OCI-LY7 (cell line): ENCODE results near the gene KLK12. TPM values are rescaled to one million over a fixed set of nuclear protein-coding genes. Genes with fewer than 3 reads are reported as not detected.

Experiments
- BruUV-seq: library from RNA; stranded (reverse); fragments of 400-500 nt; replicated peaks from 2 replicates; lab custom pipeline; 2021; lab: Mats Ljungman, UMichigan
- CTCF ChIA-PET: fragments of 300-600 bp; sonication (Branson Sonifier 250); formaldehyde crosslinking; loops from one replicate; lab custom pipeline; 2022; ENCODE audit warnings: antibody characterized with exemption; ENCODE audit not compliant: unreplicated experiment; lab: Charles Lee
- POLR2A ChIA-PET: fragments of 300-600 bp; sonication (Branson Sonifier 250); formaldehyde crosslinking; loops from one replicate; lab custom pipeline; 2022; ENCODE audit warnings: antibody characterized with exemption; lab: Charles Lee
- DNase-seq: peaks from one replicate; pipeline ENCODE4 v3.0.0-alpha.2; 2015; ENCODE audit warnings: low spot score
- H2AFZ ChIP-seq: fragments of 200-600 bp; sonication (generic), shearing (Covaris generic); 2 replicates; pipeline ENCODE4 v1.6.1; 2014; ENCODE audit warnings: mild to moderate bottlenecking, antibody characterized with exemption, low read length, moderate library complexity
- H3K27ac ChIP-seq: fragments of 200-600 bp; sonication (generic); 2 replicates; pipeline ENCODE4 v1.5.1; 2014; ENCODE audit warnings: mixed run types, low read depth, mild to moderate bottlenecking, moderate library complexity, low read length, inconsistent platforms; ENCODE audit not compliant: poor library complexity, severe bottlenecking
- H3K36me3 ChIP-seq: fragments of 200-600 bp; sonication (generic); 2 replicates; pipeline ENCODE4 v1.6.1; 2014; ENCODE audit warnings: mild to moderate bottlenecking, antibody characterized with exemption, low read length, moderate library complexity, mixed read lengths; ENCODE audit not compliant: insufficient read depth
- H3K4me1 ChIP-seq: fragments of 200-600 bp; sonication (generic); 2 replicates; pipeline ENCODE4 v1.5.1; 2014; ENCODE audit warnings: mild to moderate bottlenecking, low read length; ENCODE audit not compliant: insufficient read depth, poor library complexity, severe bottlenecking
- H3K4me2 ChIP-seq: fragments of 200-600 bp; sonication (generic); 2 replicates; pipeline ENCODE4 v1.6.1; 2014; ENCODE audit warnings: mild to moderate bottlenecking, low read length
- H3K4me3 ChIP-seq: fragments of 200-600 bp; sonication (generic); 2 replicates; pipeline ENCODE4 v1.5.1; 2014; ENCODE audit warnings: mild to moderate bottlenecking, low read depth, low read length; ENCODE audit not compliant: poor library complexity, severe bottlenecking
- H3K79me2 ChIP-seq: fragments of 200-600 bp; sonication (generic); 2 replicates; pipeline ENCODE4 v1.6.1; 2016; ENCODE audit warnings: low read depth, mild to moderate bottlenecking, low read length, moderate library complexity, mixed read lengths; ENCODE audit not compliant: insufficient read depth
- H3K9me2 ChIP-seq: fragments of 200-600 bp; sonication (generic); 2 replicates; pipeline ENCODE4 v1.6.1; 2016; ENCODE audit warnings: mild to moderate bottlenecking, low read length, mixed read lengths; ENCODE audit not compliant: insufficient read depth
- H3K9me3 ChIP-seq: fragments of 200-600 bp; sonication (generic); 2 replicates; pipeline ENCODE4 v1.6.1; 2014; ENCODE audit warnings: mild to moderate bottlenecking, mixed run types, low read length, mixed read lengths
- H4K20me1 ChIP-seq: fragments of 200-600 bp; sonication (generic); 2 replicates; pipeline ENCODE4 v1.6.1; 2014; ENCODE audit warnings: mild to moderate bottlenecking, antibody characterized with exemption, low read length, moderate library complexity, mixed read lengths; ENCODE audit not compliant: insufficient read depth
- EZH2phosphoT487 ChIP-seq: fragments of 200-600 bp; sonication (generic); IDR thresholded peaks from 2 replicates; pipeline ENCODE4 v1.6.1; 2018; ENCODE audit warnings: low read depth, borderline replicate concordance, mild to moderate bottlenecking, mixed run types, antibody characterized with exemption, low read length, moderate library complexity, mixed read lengths
- intact Hi-C: fragments of 100-400 bp; cut with micrococcal nuclease; formaldehyde crosslinking; loops from one replicate; pipeline ENCODE4 v1.10.0; 2022; ENCODE audit not compliant: unreplicated experiment
- total RNA-seq, 2 experiments: library from RNA; depleted of rRNA in 1 of 2; stranded (reverse); fragments of >200 nt in 1 of 2; shearing (Covaris generic) in 1 of 2; gene quantifications; 2 replicates each; pipeline ENCODE4 v1.2.3, GENCODE V29; 2014 to 2022
- TF ChIP-seq, protein P1 (sequence below): fragments of 200-600 bp; sonication (generic); conservative IDR thresholded peaks from 2 replicates; pipeline ENCODE4 v1.5.1; 2014; ENCODE audit warnings: mild to moderate bottlenecking, antibody characterized with exemption, low read length, moderate library complexity, mixed read lengths

Gene KLK12
- total RNA-seq, 2 experiments from 2014 or later, result not detected

DNA sequence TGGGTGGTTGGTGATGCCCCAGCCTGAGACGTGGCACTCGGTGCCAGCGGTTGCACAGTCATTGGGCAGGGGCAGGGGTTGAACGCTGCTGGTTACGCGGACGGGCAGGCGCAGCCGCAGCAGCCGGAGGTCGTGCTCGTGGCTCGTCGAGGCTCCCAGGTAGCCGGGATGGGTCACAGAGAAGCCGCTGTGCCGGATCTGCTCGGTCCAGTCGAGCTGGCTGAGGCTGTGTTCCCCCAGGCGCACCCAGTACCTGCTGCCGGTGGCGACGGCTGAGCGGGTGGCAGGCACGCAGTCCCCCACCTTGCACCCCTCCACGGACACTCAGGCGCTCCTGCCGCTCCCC lies 2.9 kb downstream of the KLK12 start:
- Histone ChIP-seq H2AFZ (no peak overlapping the region), H3K9me3 (no peaks in the 10 kb centered on the region), H3K4me2 (no peak overlapping the region), H3K79me2 (no peaks in the 10 kb centered on the region), H4K20me1 (no peaks in the 10 kb centered on the region), H3K9me2 (no peaks in the 10 kb centered on the region), H3K4me1 (no peaks in the 10 kb centered on the region), H3K36me3 (no peaks in the 10 kb centered on the region), H3K4me3 (no peak overlapping the region), H3K27ac (no peak overlapping the region)
- POLR2A ChIA-PET, result no interaction called here
- DNase-seq, result no peak
- CTCF ChIA-PET, result no interaction called here
- TF ChIP-seq, protein P1, sequence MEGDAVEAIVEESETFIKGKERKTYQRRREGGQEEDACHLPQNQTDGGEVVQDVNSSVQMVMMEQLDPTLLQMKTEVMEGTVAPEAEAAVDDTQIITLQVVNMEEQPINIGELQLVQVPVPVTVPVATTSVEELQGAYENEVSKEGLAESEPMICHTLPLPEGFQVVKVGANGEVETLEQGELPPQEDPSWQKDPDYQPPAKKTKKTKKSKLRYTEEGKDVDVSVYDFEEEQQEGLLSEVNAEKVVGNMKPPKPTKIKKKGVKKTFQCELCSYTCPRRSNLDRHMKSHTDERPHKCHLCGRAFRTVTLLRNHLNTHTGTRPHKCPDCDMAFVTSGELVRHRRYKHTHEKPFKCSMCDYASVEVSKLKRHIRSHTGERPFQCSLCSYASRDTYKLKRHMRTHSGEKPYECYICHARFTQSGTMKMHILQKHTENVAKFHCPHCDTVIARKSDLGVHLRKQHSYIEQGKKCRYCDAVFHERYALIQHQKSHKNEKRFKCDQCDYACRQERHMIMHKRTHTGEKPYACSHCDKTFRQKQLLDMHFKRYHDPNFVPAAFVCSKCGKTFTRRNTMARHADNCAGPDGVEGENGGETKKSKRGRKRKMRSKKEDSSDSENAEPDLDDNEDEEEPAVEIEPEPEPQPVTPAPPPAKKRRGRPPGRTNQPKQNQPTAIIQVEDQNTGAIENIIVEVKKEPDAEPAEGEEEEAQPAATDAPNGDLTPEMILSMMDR, result no peak
- no peak for TF ChIP-seq EZH2phosphoT487
- intact Hi-C loops, result no loop called here
- no TSS peak for BruUV-seq

DNA sequence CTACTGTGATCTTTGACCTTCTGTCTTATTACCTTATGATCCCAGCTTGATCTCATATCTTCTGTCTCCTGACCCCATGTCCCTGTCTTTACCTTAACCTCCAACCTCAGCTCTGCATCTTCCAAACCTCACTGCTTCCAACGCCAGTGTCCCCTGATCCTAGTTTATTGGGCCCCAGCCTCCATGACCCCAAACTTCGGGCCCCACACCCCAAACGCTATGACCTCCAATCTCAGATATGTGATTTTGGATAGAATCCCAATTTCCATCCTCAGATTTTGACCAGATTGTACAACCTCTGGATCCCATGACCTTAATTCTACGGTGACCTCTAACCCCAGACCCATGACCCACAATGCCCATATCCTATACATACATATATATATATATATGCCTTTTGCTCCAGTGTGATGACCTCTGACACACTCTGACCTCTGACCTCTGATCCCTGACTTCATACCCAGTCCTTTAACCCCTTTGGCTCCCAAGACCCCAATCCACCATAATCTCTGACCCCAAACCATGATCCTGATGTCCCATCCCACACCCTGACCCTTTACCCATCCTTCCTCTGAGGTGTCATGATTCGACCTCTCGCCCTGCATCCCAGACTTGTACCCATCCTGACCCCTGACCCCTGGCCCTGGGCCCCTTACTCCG lies 3.5 kb downstream of the KLK12 start:
- no peak overlapping the region for H3K4me2 ChIP-seq
- H3K36me3 ChIP-seq, result no peaks in the 10 kb centered on the region
- H3K79me2 ChIP-seq, result no peaks in the 10 kb centered on the region
- CTCF ChIA-PET, result no interaction called here
- H4K20me1 ChIP-seq, result no peaks in the 10 kb centered on the region
- BruUV-seq, result no TSS peak
- TF ChIP-seq EZH2phosphoT487, result no peak
- TF ChIP-seq, protein P1, result no peak
- H3K27ac ChIP-seq, result no peak overlapping the region
- no peak for DNase-seq
- H3K4me1 ChIP-seq, result no peaks in the 10 kb centered on the region
- H2AFZ ChIP-seq, result no peak overlapping the region
- POLR2A ChIA-PET, result no interaction called here
- no peaks in the 10 kb centered on the region for H3K9me2 ChIP-seq
- intact Hi-C loops, result no loop called here
- H3K9me3 ChIP-seq, result no peaks in the 10 kb centered on the region
- no peak overlapping the region for H3K4me3 ChIP-seq

DNA sequence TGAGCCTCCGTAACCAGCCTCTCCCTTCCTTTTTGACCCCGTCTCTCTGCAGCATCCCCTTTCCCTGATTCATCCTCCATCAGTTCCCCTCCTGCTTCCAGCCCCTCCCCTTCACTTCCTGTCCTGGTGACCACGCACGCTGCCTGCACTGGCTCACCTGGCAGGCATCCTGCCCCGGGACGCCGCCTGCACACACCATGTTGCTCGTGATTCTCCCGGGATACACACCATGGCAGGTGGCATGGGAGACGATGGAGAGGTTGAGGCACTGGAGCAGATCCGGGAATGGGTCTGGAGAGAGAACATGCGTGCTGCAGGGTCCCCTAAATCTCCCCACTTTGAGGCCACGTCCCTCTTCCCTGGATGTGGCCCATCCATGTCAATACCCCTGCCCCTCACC lies 4.2 kb downstream of the KLK12 start:
- ChIA-PET CTCF (no interaction called here), POLR2A (interaction anchor here (0.8 kb wide), 1 partner anchor 338 kb away, joined by 3 read pairs; no protein-coding TSS in a partner anchor)
- no peak overlapping the region for H3K4me3 ChIP-seq
- no peak for DNase-seq
- intact Hi-C loops, result no loop called here
- H3K4me2 ChIP-seq, result no peak overlapping the region
- no peaks in the 10 kb centered on the region for H3K9me3 ChIP-seq
- no peak overlapping the region for H3K27ac ChIP-seq
- H3K9me2 ChIP-seq, result no peaks in the 10 kb centered on the region
- no peaks in the 10 kb centered on the region for H3K36me3 ChIP-seq
- H3K4me1 ChIP-seq, result no peaks in the 10 kb centered on the region
- BruUV-seq, result no TSS peak
- TF ChIP-seq, protein P1, result no peak
- TF ChIP-seq EZH2phosphoT487, result no peak
- no peaks in the 10 kb centered on the region for H3K79me2 ChIP-seq
- H2AFZ ChIP-seq, result no peak overlapping the region
- H4K20me1 ChIP-seq, result no peaks in the 10 kb centered on the region
